WTC11 (cell line): ENCODE data around the gene KMT2A. TPM values are rescaled to one million over a fixed set of nuclear protein-coding genes. Genes with fewer than 3 reads are reported as not detected.

ENCODE experiments used
- ATAC-seq: fragments of 200-7000 bp; cut with Tn5 transposase; 2 replicates; pipeline ENCODE4 v1.10.0; 2021; ENCODE audit warnings: mild to moderate bottlenecking, moderate library complexity
- CTCF ChIA-PET: fragments of 300-600 bp; sonication (Branson Sonifier 250); formaldehyde crosslinking; loops from one replicate; lab custom pipeline; 2021; ENCODE audit warnings: antibody characterized with exemption; lab: Charles Lee
- POLR2A ChIA-PET: fragments of 350-600 bp; sonication (Branson Sonifier 250); formaldehyde crosslinking; loops from one replicate; lab custom pipeline; 2021; ENCODE audit warnings: antibody characterized with exemption; lab: Charles Lee
- DNase-seq: peaks from one replicate; pipeline ENCODE4 v3.0.0; 2021; ENCODE audit warnings: low spot score
- H3K27ac Mint-ChIP-seq: 2 replicates; pipeline ENCODE4 v1.8.0; 2021; ENCODE audit warnings: mixed read lengths
- H3K27me3 Mint-ChIP-seq: 2 replicates; pipeline ENCODE4 v1.8.0; 2021; ENCODE audit warnings: low read depth, mild to moderate bottlenecking, moderate library complexity, mixed read lengths
- H3K36me3 Mint-ChIP-seq: 2 replicates; pipeline ENCODE4 v1.8.0; 2021; ENCODE audit warnings: mixed read lengths
- H3K4me1 Mint-ChIP-seq: 2 replicates; pipeline ENCODE4 v1.8.0; 2022; ENCODE audit warnings: mixed read lengths
- H3K4me3 Mint-ChIP-seq: 2 replicates; pipeline ENCODE4 v1.8.0; 2021; ENCODE audit warnings: mild to moderate bottlenecking, moderate library complexity, mixed read lengths
- H3K9me3 Mint-ChIP-seq: 2 replicates; pipeline ENCODE4 v1.8.0; 2021; ENCODE audit warnings: mixed read lengths
- ATF6 ChIP-seq: sonication (generic); formaldehyde crosslinking; IDR thresholded peaks from 2 replicates; pipeline ENCODE4 v1.8.1; 2023; ENCODE audit warnings: mild to moderate bottlenecking, missing genetic modification reagents
- E2F1 ChIP-seq: sonication (generic); formaldehyde crosslinking; IDR thresholded peaks from 2 replicates; pipeline ENCODE4 v1.8.0; 2022; ENCODE audit warnings: mild to moderate bottlenecking, missing genetic modification reagents
- FOXK1 ChIP-seq: sonication (generic); formaldehyde crosslinking; IDR thresholded peaks from 2 replicates; pipeline ENCODE4 v1.8.0; 2022; ENCODE audit warnings: mild to moderate bottlenecking, moderate library complexity, missing genetic modification reagents
- FOXP4 ChIP-seq: sonication (generic); formaldehyde crosslinking; IDR thresholded peaks from 2 replicates; pipeline ENCODE4 v1.8.0; 2022; ENCODE audit warnings: mild to moderate bottlenecking, missing genetic modification reagents
- GRHL2 ChIP-seq: fragments of 250-450 bp; sonication (Bioruptor Pico); IDR thresholded peaks from 2 replicates; pipeline ENCODE4 v1.8.0; 2022; ENCODE audit warnings: mild to moderate bottlenecking, moderate library complexity; ENCODE audit not compliant: insufficient replicate concordance, severe bottlenecking
- HMGA2 ChIP-seq: fragments of 250-450 bp; sonication (Bioruptor Pico); IDR thresholded peaks from 2 replicates; pipeline ENCODE4 v1.4.0; 2021; ENCODE audit warnings: mild to moderate bottlenecking, moderate library complexity
- IRF1 ChIP-seq: sonication (generic); formaldehyde crosslinking; IDR thresholded peaks from 2 replicates; pipeline ENCODE4 v1.8.0; 2023; ENCODE audit warnings: missing genetic modification reagents
- OVOL2 ChIP-seq: fragments of 250-450 bp; sonication (Bioruptor Pico); IDR thresholded peaks from 2 replicates; pipeline ENCODE4 v1.9.0; 2021; ENCODE audit warnings: mild to moderate bottlenecking, borderline replicate concordance
- PRDM15 ChIP-seq: sonication (generic); formaldehyde crosslinking; IDR thresholded peaks from 2 replicates; pipeline ENCODE4 v1.8.0; 2022; ENCODE audit warnings: missing genetic modification reagents
- SMAD4 ChIP-seq: sonication (generic); formaldehyde crosslinking; IDR thresholded peaks from 2 replicates; pipeline ENCODE4 v1.8.0; 2022; ENCODE audit warnings: mild to moderate bottlenecking, missing genetic modification reagents
- SP1 ChIP-seq: sonication (generic); formaldehyde crosslinking; conservative IDR thresholded peaks from 2 replicates; pipeline ENCODE4 v1.8.1; 2022; ENCODE audit warnings: missing genetic modification reagents
- TP53 ChIP-seq: sonication (generic); formaldehyde crosslinking; IDR thresholded peaks from 2 replicates; pipeline ENCODE4 v1.8.1; 2023; ENCODE audit warnings: mild to moderate bottlenecking, missing genetic modification reagents
- ZNF219 ChIP-seq: sonication (generic); formaldehyde crosslinking; IDR thresholded peaks from 2 replicates; pipeline ENCODE4 v1.8.0; 2023; ENCODE audit warnings: missing genetic modification reagents, mild to moderate bottlenecking, borderline replicate concordance
- ZNF532 ChIP-seq: fragments of 250-450 bp; sonication (Bioruptor Pico); IDR thresholded peaks from 2 replicates; pipeline ENCODE4 v1.9.0; 2021; ENCODE audit warnings: mild to moderate bottlenecking, borderline replicate concordance
- ZNF671 ChIP-seq: fragments of 250-450 bp; sonication (Bioruptor Pico); IDR thresholded peaks from 2 replicates; pipeline ENCODE4 v1.8.0; 2021; ENCODE audit warnings: mild to moderate bottlenecking
- total RNA-seq: library from RNA; stranded (reverse); gene quantifications from 3 replicates; pipeline ENCODE4 v1.2.3, GENCODE V29; 2021

The KMT2A gene
- total RNA-seq, 1 experiment from 2014 or later, result 59.1 TPM

GRCh38 chr11:118569670-118570069 lies 133.4 kb downstream of the KMT2A start:
- no peak overlapping the region for H3K27ac Mint-ChIP-seq
- ChIA-PET CTCF (no interaction called here), POLR2A (no interaction called here)
- no peak overlapping the region for H3K4me3 Mint-ChIP-seq
- H3K27me3 Mint-ChIP-seq, result no peaks in the 10 kb centered on the region; the same call in 1 of the 2 replicates
- H3K4me1 Mint-ChIP-seq, result peaks cover 14% of the 10 kb centered on the region
- no peak for ATAC-seq
- TF ChIP-seq ZNF532 (CRISPR knock-in tag), result no peak
- TF ChIP-seq OVOL2, result no peak
- no peaks in the 10 kb centered on the region for H3K9me3 Mint-ChIP-seq
- no peak for DNase-seq
- H3K36me3 Mint-ChIP-seq, result no peaks in the 10 kb centered on the region; the same call in 1 of the 2 replicates

- CTCF ChIA-PET, result no interaction called here
- Mint-ChIP-seq H3K9me3 (no peaks in the 10 kb centered on the region), H3K4me1 (peaks cover 19% of the 10 kb centered on the region)
Measured at GRCh38 chr11:118570787-118571186, 134.5 kb downstream of the KMT2A start.

More at GRCh38 chr11:118570787-118571186, 134.5 kb downstream of the KMT2A start:
- no peak for TF ChIP-seq GRHL2 (CRISPR knock-in tag)
- TF ChIP-seq HMGA2 (CRISPR knock-in tag), result no peak
- TF ChIP-seq IRF1 (CRISPR knock-in tag), result no peak
- no peak for TF ChIP-seq PRDM15 (CRISPR knock-in tag)
- no peak for TF ChIP-seq ZNF671 (CRISPR knock-in tag)
- no peak for TF ChIP-seq ZNF219 (CRISPR knock-in tag)
- no peak for TF ChIP-seq ATF6 (CRISPR knock-in tag)
- TF ChIP-seq FOXK1 (CRISPR knock-in tag), result no peak
- no peak for TF ChIP-seq SMAD4 (CRISPR knock-in tag)
- no peak for TF ChIP-seq E2F1 (CRISPR knock-in tag)
- no peak for TF ChIP-seq TP53 (CRISPR knock-in tag)
- no peak for TF ChIP-seq SP1 (CRISPR knock-in tag)
- TF ChIP-seq FOXP4 (CRISPR knock-in tag), result no peak
- Mint-ChIP-seq H3K27ac (no peak overlapping the region), H3K4me3 (no peak overlapping the region), H3K27me3 (no peaks in the 10 kb centered on the region; the same call in 1 of the 2 replicates), H3K36me3 (no peaks in the 10 kb centered on the region; the same call in 1 of the 2 replicates)
- ATAC-seq (no peak), DNase-seq (no peak)
- POLR2A ChIA-PET, result no interaction called here
